ENCODE data around the gene KIF21A. TPM values are rescaled to one million over a fixed set of nuclear protein-coding genes. Genes with fewer than 3 reads are reported as not detected.

The KIF21A gene
- total RNA-seq, 4 donors from 2014 or later: 19.7 to 56.1 (median 29.4) TPM

GRCh38 chr12:39426636-39427240, 16.2 kb downstream of the KIF21A start:
- H3K4me3 ChIP-seq: no peak overlapping the region
- peaks cover 0 to 4% (median 3%) of the 10 kb centered on the region in 3 donors for H3K4me1 ChIP-seq
- no peak overlapping the region for H3K27ac ChIP-seq
- DNase-seq: no peak
- TF ChIP-seq CTCF (IDR thresholded peaks at IDR 0.05): no peak
- TF ChIP-seq POLR2A (IDR thresholded peaks at IDR 0.05): no peak
- WGBS, 2 donors: 62 to 68% methylated on average over 3 of the region's 3 CpGs
- H3K36me3 ChIP-seq: no peaks in the 10 kb centered on the region
- intact Hi-C loops (cut with DNase I): no loop called here
- no peaks in the 10 kb centered on the region for H3K9me3 ChIP-seq
- H3K27me3 ChIP-seq: no peaks in the 10 kb centered on the region

DNA sequence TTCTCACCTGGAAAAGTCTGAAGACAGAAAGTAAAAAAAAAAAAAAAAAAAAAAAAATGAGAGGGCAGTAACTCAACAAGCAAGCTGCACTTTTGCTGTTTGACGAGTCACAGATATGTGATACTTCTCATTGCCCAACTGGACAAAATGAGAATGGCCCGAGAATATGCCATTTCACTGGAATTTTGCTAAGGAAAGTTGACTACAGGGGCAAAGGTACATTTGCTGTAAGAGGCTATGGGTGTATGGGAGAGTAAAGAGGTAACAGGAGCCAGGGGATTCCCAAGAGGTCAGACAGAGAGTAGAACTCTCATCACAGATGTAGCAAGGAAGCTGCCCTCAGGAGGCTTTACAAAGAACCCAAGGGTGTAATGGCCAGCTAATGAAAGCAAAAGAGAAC, 22.9 kb downstream of the KIF21A start:
- H3K4me3 ChIP-seq: no peak overlapping the region
- no peaks in the 10 kb centered on the region for H3K4me1 ChIP-seq
- DNase-seq: no peak
- no peak overlapping the region for H3K27ac ChIP-seq
- intact Hi-C loops (cut with DNase I): no loop called here
- no peaks in the 10 kb centered on the region for H3K36me3 ChIP-seq
- H3K9me3 ChIP-seq: no peaks in the 10 kb centered on the region
- H3K27me3 ChIP-seq: no peaks in the 10 kb centered on the region
- WGBS, 2 donors: 75 to 93% methylated on average over 1 to 2 of the region's 2 CpGs
- TF ChIP-seq POLR2A (IDR thresholded peaks at IDR 0.05): no peak
- TF ChIP-seq CTCF (IDR thresholded peaks at IDR 0.05): no peak

DNA sequence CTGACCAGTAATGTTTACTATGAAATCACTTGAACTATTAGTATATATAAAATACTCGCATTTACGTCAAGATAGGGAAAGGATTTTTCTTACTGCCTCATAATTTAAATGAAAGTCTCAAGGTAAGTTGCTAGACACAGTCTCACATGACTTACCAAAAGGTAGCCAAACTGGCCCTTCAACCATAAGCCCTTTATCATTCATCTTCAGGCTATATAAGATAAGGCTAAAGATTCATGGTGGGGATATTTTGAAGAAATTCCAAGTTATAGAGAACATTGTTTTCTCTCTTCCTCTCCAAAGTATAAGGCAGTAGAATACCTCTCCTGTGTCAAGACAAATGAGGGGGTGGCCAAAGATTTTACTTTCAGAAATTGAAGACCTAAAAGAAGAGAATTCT, 23.4 kb downstream of the KIF21A start:
- no peak overlapping the region for H3K27ac ChIP-seq
- 98% methylated on average over 2 of the region's 2 CpGs for WGBS, 2 donors
- H3K9me3 ChIP-seq: no peaks in the 10 kb centered on the region
- no peaks in the 10 kb centered on the region for H3K36me3 ChIP-seq
- TF ChIP-seq CTCF (IDR thresholded peaks at IDR 0.05) (no peak), POLR2A (IDR thresholded peaks at IDR 0.05) (no peak)
- H3K27me3 ChIP-seq: no peaks in the 10 kb centered on the region
- no peak overlapping the region for H3K4me3 ChIP-seq
- intact Hi-C loops (cut with DNase I): no loop called here
- H3K4me1 ChIP-seq: no peaks in the 10 kb centered on the region
- DNase-seq: no peak

DNA sequence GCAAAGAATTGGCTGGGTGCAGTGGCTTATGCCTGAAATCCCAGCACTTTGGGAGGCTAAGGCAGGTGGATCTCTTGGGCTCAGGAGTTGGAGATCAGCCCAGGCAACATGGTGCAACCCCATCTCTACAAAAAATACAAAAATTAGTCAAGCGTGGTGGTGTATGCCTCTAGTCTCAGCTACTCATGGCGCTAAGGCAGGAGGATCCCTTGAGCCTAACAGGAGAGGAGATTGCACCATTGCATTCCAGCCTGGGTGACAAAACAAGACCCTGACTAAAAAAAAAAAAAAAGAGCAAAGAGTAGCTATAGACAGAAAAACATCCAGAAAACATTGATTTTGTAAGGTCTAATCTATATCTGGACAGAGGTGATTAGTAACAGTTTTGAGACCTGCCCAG, 25.0 kb downstream of the KIF21A start:
- no peak overlapping the region for H3K4me3 ChIP-seq
- no peak for TF ChIP-seq CTCF (IDR thresholded peaks at IDR 0.05)
- TF ChIP-seq POLR2A (IDR thresholded peaks at IDR 0.05): no peak
- intact Hi-C loops (cut with DNase I): no loop called here
- H3K36me3 ChIP-seq: no peaks in the 10 kb centered on the region
- H3K4me1 ChIP-seq: no peaks in the 10 kb centered on the region
- H3K27me3 ChIP-seq: no peaks in the 10 kb centered on the region
- H3K9me3 ChIP-seq: no peaks in the 10 kb centered on the region
- DNase-seq: no peak
- WGBS, 2 donors: 85 to 86% methylated on average over 2 of the region's 2 CpGs
- H3K27ac ChIP-seq: no peak overlapping the region

GRCh38 chr12:39413836-39414771, 28.8 kb downstream of the KIF21A start:
- Histone ChIP-seq H3K27ac (no peak overlapping the region), H3K4me1 (no peaks in the 10 kb centered on the region), H3K4me3 (no peak overlapping the region), H3K9me3 (no peaks in the 10 kb centered on the region), H3K27me3 (no peaks in the 10 kb centered on the region), H3K36me3 (peaks cover 0 to 14% (median 0%) of the 10 kb centered on the region in 3 donors)
- TF ChIP-seq CTCF (IDR thresholded peaks at IDR 0.05) (no peak), POLR2A (IDR thresholded peaks at IDR 0.05) (no peak)
- intact Hi-C loops (cut with DNase I): no loop called here
- 73 to 78% methylated on average over 2 of the region's 2 CpGs for WGBS, 2 donors
- no peak for DNase-seq
